Embryonic facial prominence (tissue), 1 donor: ENCODE data around the gene FRMD4B.

Experiments used
- DNase-seq: peaks from one replicate; pipeline ENCODE4 v3.0.0-alpha.2; 2016; ENCODE audit errors: extremely low spot score

Gene FRMD4B

DNA sequence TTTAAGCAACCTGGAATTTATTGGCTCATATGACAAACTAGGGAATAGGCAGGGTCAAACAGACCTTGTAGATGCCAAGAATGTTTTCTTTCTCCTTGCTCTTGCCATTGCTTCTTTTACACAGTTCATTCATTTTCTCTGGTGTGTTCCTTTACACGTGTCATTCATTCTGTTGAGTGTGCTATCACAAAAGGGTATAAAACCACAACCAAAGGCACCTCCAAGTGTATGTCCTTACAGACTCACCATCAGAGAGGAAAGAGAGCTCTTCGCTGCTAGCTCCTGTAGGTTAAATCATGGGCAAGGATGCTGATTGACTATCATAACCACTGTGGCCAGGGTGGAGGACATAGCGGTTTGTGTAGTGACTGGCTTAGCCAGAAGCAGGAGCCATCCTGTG is 19.2 kb upstream of the FRMD4B start:
- DNase-seq = no peak

DNA sequence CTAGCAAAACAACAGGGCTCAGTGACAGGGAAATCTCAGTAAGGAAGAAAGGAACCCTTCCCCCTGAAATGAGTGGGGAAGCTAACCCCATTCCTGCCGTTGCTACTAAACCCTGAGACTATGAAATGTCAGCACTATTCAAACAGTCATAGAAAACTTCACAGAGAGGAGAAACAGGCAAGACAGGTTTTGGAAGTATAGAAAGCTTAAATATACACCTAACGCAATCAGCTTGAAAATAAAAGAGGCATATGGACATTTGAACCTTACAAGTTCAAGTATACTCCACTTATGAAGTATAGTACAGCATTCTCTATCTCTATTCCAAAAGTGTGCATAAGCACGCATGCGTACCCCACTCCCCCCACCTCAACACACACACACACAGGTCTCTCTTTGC is 17.6 kb upstream of the FRMD4B start:
- no peak for DNase-seq

DNA sequence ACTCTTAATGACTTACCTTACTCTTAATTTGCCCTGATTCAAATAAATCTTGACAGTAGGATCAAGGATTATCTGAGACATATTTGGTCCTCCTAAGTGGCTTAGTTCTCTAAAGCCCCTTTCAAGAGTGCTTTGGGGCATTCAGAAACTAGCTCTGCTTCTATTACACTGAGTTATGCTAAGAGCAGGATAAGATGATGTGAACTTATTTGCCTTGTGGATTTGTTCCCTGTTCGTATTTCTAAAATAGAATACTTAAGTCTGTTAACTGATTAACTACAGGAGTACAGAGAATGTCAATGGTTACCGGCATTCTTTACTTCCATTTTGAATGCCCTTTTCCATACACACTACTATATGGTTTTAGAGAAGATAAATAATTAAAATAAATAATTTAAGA is 14.8 kb upstream of the FRMD4B start:
- no peak for DNase-seq

GRCh38 chr3:69392850-69393249 is 7.0 kb upstream of the FRMD4B start:
- DNase-seq = no peak

DNA sequence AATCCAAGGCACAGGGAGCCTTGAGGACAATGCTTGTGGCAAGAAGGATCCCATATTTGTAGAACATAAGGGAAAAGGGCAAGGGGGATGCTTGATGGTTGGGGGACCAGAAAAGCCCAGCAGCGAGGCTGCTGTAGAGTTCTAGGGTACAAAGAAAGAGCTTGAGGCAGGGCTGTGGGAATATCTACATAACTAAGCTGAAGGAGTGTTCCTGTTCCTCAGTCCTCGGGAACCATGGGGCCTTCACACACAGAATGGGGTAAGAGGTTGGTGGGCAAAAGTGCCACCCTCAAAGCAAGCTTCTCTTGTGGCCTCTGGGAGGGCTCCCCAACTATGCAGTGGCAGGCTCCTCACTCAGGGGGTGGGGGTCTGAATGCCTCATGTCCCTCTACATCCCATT is 6.5 kb upstream of the FRMD4B start:
- no peak for DNase-seq

DNA sequence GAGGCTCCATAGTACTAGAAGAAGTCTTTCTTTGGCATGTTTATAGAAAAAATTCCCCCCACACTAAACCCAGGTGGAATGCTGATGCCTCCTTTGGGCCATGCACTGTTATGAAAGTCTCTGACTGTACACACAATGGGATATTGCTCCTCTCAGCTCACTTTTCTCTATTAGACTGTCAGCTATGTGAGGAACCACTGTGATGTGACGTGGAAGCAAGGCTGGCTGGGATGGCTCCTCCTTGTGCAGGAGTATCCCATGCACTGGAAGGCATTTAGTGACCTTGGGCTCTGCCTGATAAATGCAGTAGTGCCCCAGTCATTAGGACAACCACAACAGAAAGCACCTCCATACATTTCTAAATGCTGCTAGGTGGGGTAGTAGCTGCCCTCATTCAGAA is 5.7 kb upstream of the FRMD4B start:
- no peak for DNase-seq

GRCh38 chr3:69390771-69391170 is 4.9 kb upstream of the FRMD4B start:
- DNase-seq = no peak

GRCh38 chr3:69389520-69390248 is 3.8 kb upstream of the FRMD4B start:
- DNase-seq = no peak

- no peak for DNase-seq
These were observed 2.4 kb upstream of the FRMD4B start for GRCh38 chr3:69388241-69388640.

- no peak for DNase-seq
These were observed 883 bp upstream of the FRMD4B start for GRCh38 chr3:69386556-69387385.

GRCh38 chr3:69385123-69385722 is 665 bp downstream of the FRMD4B start:
- DNase-seq = no peak

DNA sequence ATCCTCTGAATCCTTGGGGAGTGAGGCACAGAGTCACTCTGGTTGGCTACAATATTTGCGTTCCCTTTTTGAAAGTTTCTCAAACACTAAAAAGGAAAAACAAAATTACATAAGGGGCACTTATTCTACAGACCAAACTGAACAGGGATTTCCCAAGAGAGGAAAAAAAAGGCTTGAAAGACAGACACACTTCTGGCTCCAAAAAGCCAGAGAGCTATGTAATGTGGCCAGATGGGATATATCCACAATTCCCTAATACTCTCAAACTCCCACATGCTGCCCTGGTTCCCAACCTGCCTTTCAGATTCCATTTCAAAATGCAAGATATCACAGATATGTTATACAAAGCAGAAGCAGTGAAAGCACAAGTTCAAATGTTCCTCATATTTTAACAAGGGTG is 1.6 kb downstream of the FRMD4B start:
- no peak for DNase-seq

DNA sequence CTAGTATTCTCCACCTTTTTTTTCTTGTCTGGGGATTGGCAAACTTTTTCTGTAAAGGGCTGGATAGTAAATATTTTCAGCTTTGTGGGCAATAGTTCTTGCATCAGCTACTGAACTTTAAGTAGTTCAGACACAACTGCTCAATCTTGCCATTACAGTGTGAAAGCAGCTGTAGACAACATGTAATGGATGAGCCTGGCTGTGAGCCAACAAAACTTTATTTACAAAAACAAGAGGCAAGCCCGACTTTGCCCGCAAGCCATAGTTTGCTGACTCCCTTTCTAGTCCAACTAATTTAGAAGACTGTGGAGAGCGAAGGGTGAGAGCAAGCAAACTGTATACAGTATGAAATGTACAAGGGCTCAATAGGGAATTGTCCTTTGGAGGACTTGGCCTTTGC is 6.2 kb downstream of the FRMD4B start:
- no peak for DNase-seq

GRCh38 chr3:69378112-69378802 is 7.6 kb downstream of the FRMD4B start:
- no peak for DNase-seq

DNA sequence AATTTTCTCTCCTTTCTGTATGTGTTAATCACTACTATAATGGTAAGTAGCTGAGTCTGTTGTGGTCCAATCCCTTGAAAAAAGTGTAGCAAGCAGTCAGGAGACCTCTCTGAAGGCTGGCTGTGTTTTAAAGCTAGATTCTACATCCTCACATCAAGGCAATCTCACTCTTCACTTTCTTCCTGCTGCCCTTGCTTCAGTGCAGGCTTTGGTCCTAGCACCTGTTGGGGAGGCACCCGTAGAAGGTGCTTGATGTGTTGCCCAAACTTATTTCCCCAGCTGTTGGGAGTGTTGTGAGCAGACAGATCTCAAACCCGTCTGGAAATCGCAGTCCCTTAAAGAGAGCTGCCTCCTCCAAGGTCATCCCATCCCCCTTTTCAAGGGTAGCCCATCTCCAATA is 8.6 kb downstream of the FRMD4B start:
- no peak for DNase-seq

GRCh38 chr3:69376731-69377130 is 9.2 kb downstream of the FRMD4B start:
- DNase-seq = no peak

GRCh38 chr3:69371816-69372215 is 14.1 kb downstream of the FRMD4B start:
- DNase-seq = no peak

DNA sequence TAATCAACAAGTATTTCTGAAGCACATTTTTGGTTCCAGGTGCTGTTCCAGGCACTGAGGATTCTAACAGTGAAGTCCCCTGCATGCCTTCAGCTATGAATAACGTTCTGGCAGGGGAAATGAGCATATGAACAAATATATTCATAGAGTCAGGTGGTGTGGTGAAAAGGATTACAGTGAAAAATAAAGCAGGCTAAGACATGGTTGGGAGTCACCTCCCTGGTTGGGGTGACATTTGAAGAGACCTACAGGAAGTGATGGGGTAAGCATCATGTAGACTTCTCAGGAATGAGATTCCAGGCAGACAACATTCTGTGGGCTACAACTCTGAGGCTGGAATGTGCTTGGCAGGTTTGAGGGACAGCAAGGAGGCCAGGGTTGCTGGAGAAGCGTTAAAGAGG is 15.0 kb downstream of the FRMD4B start:
- no peak for DNase-seq

- no peak for DNase-seq
These were observed 15.6 kb downstream of the FRMD4B start for GRCh38 chr3:69370156-69370883.

GRCh38 chr3:69368129-69368741 is 17.7 kb downstream of the FRMD4B start:
- no peak for DNase-seq

DNA sequence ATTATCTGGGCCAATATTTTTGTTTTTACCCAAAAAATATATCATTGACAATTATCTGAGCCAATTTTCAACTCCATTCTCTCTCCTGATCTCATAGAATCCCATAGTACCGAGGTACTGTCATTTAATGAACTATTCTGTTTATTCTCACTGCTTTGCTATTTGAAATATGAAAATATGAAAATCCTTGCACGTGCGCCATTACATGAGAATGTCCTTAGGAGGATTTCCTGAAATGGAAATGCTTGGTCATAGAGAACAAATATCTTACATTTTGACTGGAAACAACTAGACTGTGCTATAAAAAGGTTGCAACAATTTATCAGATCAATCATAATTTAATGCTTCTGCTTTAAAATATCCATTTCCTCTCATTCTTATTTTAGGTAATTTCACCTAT is 18.3 kb downstream of the FRMD4B start:
- DNase-seq = no peak
